Esophagus squamous epithelium (tissue), 4 donors: ENCODE data around the gene MIA3.

Experiments used
- POLR2A ChIP-seq, 4 donors: fragments of 450-650 bp; IDR thresholded peaks; one replicate each; pipeline ENCODE4 v1.6.1; 2017; ENCODE audit warnings: antibody characterized with exemption in 4 of 4, mild to moderate bottlenecking in 4 of 4, moderate library complexity in 3 of 4
- TF ChIP-seq, protein P1 (sequence below), 6 experiments: fragments of 450-650 bp in 4 of 6; fragments of 200-600 bp in 2 of 6; sonication (generic) in 2 of 6; IDR thresholded peaks; one replicate each; pipeline ENCODE4 v1.5.1; 2016 to 2019; ENCODE audit warnings: antibody characterized with exemption in 6 of 6, mild to moderate bottlenecking in 4 of 6, moderate library complexity in 4 of 6

DNA sequence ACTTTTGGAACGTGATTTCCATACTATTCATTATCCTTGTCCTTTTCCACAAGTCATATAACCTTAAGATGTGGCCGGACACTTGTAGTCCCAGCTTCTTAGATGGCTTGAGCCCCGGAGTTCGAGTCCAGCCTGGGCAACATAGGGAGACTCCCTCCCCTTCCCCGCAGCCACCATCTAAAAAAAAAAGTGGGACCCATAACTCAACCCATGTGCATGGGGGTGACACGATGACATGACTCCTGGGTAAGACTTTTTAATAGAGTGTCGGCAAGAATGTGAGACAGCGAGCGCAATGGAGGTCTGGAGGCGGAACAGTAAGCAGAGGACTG is 25.7 kb downstream of the MIA3 start:
- TF ChIP-seq, protein P1, sequence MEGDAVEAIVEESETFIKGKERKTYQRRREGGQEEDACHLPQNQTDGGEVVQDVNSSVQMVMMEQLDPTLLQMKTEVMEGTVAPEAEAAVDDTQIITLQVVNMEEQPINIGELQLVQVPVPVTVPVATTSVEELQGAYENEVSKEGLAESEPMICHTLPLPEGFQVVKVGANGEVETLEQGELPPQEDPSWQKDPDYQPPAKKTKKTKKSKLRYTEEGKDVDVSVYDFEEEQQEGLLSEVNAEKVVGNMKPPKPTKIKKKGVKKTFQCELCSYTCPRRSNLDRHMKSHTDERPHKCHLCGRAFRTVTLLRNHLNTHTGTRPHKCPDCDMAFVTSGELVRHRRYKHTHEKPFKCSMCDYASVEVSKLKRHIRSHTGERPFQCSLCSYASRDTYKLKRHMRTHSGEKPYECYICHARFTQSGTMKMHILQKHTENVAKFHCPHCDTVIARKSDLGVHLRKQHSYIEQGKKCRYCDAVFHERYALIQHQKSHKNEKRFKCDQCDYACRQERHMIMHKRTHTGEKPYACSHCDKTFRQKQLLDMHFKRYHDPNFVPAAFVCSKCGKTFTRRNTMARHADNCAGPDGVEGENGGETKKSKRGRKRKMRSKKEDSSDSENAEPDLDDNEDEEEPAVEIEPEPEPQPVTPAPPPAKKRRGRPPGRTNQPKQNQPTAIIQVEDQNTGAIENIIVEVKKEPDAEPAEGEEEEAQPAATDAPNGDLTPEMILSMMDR (IDR thresholded peaks at IDR 0.05): no peak
- TF ChIP-seq POLR2A (IDR thresholded peaks at IDR 0.05): no peak
